Activated CD4-positive, alpha-beta T cell treated with anti-CD3 and anti-CD28 coated beads for 4 hours (primary cell): Measurements from ENCODE around the gene MCOLN2.

Experiments
- DNase-seq, 2 donors: peaks; one replicate each; pipeline ENCODE4 v3.0.0-alpha.2; 2020

MCOLN2 gene

GRCh38 chr1:84982395-84982794, 14.5 kb downstream of the MCOLN2 start:
- DNase-seq = no peak

GRCh38 chr1:84975035-84975434, 21.9 kb downstream of the MCOLN2 start:
- DNase-seq = no peak

GRCh38 chr1:84973498-84974334, 23.2 kb downstream of the MCOLN2 start:
- no peak for DNase-seq

GRCh38 chr1:84972377-84972987, 24.4 kb downstream of the MCOLN2 start:
- no peak for DNase-seq

GRCh38 chr1:84971957-84972356, 25.0 kb downstream of the MCOLN2 start:
- no peak for DNase-seq

- DNase-seq = no peak
These were observed 27.2 kb downstream of the MCOLN2 start for GRCh38 chr1:84969489-84970250.

GRCh38 chr1:84968865-84969264, 28.0 kb downstream of the MCOLN2 start:
- DNase-seq = no peak

GRCh38 chr1:84968101-84968500, 28.8 kb downstream of the MCOLN2 start:
- DNase-seq = no peak

- DNase-seq = no peak
These were observed 29.2 kb downstream of the MCOLN2 start for GRCh38 chr1:84967666-84968065.

- DNase-seq = no peak
These were observed 33.9 kb downstream of the MCOLN2 start for GRCh38 chr1:84963021-84963420.

GRCh38 chr1:84961316-84961715, 35.6 kb downstream of the MCOLN2 start:
- DNase-seq = no peak

- DNase-seq = no peak
These were observed 36.5 kb downstream of the MCOLN2 start for GRCh38 chr1:84960371-84960770.

- DNase-seq = peak in 1 of 2 donors; percentile 20
These were observed 37.6 kb downstream of the MCOLN2 start for GRCh38 chr1:84959294-84959693.

GRCh38 chr1:84957966-84958365, 38.9 kb downstream of the MCOLN2 start:
- no peak for DNase-seq

- no peak for DNase-seq
These were observed 40.3 kb downstream of the MCOLN2 start for GRCh38 chr1:84956655-84957054.

- DNase-seq = no peak
These were observed 40.8 kb downstream of the MCOLN2 start for GRCh38 chr1:84956097-84956496.

- no peak for DNase-seq
These were observed 47.2 kb downstream of the MCOLN2 start for GRCh38 chr1:84949664-84950063.

- no peak for DNase-seq
These were observed 49.1 kb downstream of the MCOLN2 start for GRCh38 chr1:84947536-84948410.

GRCh38 chr1:84946631-84947030, 50.3 kb downstream of the MCOLN2 start:
- DNase-seq = no peak

GRCh38 chr1:84944767-84945486, 52.0 kb downstream of the MCOLN2 start:
- peak; percentile 74 to 83 for DNase-seq

- no peak for DNase-seq
These were observed 55.1 kb downstream of the MCOLN2 start for GRCh38 chr1:84941843-84942242.

GRCh38 chr1:84940481-84940880, 56.4 kb downstream of the MCOLN2 start:
- no peak for DNase-seq
